ENCODE results near the gene MPLKIP. TPM values are rescaled to one million over a fixed set of nuclear protein-coding genes. Genes with fewer than 3 reads are reported as not detected.

Gene MPLKIP
- polyA plus RNA-seq, 2 of the 4 experiments (the other 2 are of a cell fraction) = 32.2 to 46.0 TPM

- Histone ChIP-seq H3K9me3 (no peaks in the 10 kb centered on the region), H3K4me3 (no peak overlapping the region), H3K27ac (no peak overlapping the region), H3K4me2 (no peak overlapping the region), H3K4me1 (no peaks in the 10 kb centered on the region)
- WGBS (ENCODE audit: missing lambda C conversion rate) = 56% methylated on average over 4 of the region's 4 CpGs
- DNase-seq (ENCODE audit: low read depth in 1 of 2, low spot score in 1 of 2) = no peak
- no peak for FAIRE-seq
- ChIA-PET CTCF (interaction anchor here (1.2 kb wide), 1 partner anchor 19 kb away, joined by 3 read pairs; no protein-coding TSS in a partner anchor), POLR2A (no interaction called here)
- ATAC-seq = no peak
- TF ChIP-seq E2F6 (IDR thresholded peaks at IDR 0.05; ENCODE audit: borderline replicate concordance, low read depth) (no peak), CBX2 (IDR thresholded peaks at IDR 0.05; ENCODE audit: borderline replicate concordance, low read depth) (no peak), HEYL (CRISPR knock-in tag; IDR thresholded peaks at IDR 0.05) (no peak), GATA3 (IDR thresholded peaks at IDR 0.05; ENCODE audit: borderline replicate concordance) (no peak), CHD4 (IDR thresholded peaks at IDR 0.05; ENCODE audit: borderline replicate concordance) (no peak), USF2 (IDR thresholded peaks at IDR 0.05) (no peak), CHD2 (IDR thresholded peaks at IDR 0.05; ENCODE audit: low read length, partially characterized antibody) (no peak), HMGXB4 (CRISPR knock-in tag; IDR thresholded peaks at IDR 0.05; ENCODE audit: borderline replicate concordance) (no peak), POLR2AphosphoS2 (conservative IDR thresholded peaks at IDR 0.05; ENCODE audit: low read length) (no peak), SMC3 (IDR thresholded peaks at IDR 0.05) (no peak), KDM1A (IDR thresholded peaks at IDR 0.05; ENCODE audit: low read depth) (no peak), NR3C1 (IDR thresholded peaks at IDR 0.05) (no peak), PBX3 (IDR thresholded peaks at IDR 0.05) (no peak), ZFP36 (IDR thresholded peaks at IDR 0.05; ENCODE audit: borderline replicate concordance, partially characterized antibody) (no peak), HOXA7 (CRISPR knock-in tag; IDR thresholded peaks at IDR 0.05) (no peak)
These were observed 48.0 kb upstream of the MPLKIP start for GRCh38 chr7:40182452-40182851.

GRCh38 chr7:40177071-40177470 is 42.6 kb upstream of the MPLKIP start:
- no peak overlapping the region for H3K4me2 ChIP-seq
- DNase-seq (ENCODE audit: low read depth in 1 of 2, low spot score in 1 of 2) (no peak), ATAC-seq (no peak), FAIRE-seq (no peak)
- TF ChIP-seq BCL3 (IDR thresholded peaks at IDR 0.05) = no peak
- TF ChIP-seq RCOR1 (IDR thresholded peaks at IDR 0.05; ENCODE audit: low read depth, low read length) = no peak
- TF ChIP-seq PBX3 (IDR thresholded peaks at IDR 0.05) = no peak
- no peak for TF ChIP-seq HOXB5 (CRISPR knock-in tag; IDR thresholded peaks at IDR 0.05)
- TF ChIP-seq CHD4 (IDR thresholded peaks at IDR 0.05; ENCODE audit: borderline replicate concordance) = no peak
- no peak for TF ChIP-seq GATA3 (IDR thresholded peaks at IDR 0.05; ENCODE audit: borderline replicate concordance)
- no peak for TF ChIP-seq USF2 (IDR thresholded peaks at IDR 0.05)
- no peak for TF ChIP-seq EP300 (IDR thresholded peaks at IDR 0.05)
- CTCF ChIA-PET = no interaction called here
- H3K27ac ChIP-seq = no peak overlapping the region
- POLR2A ChIA-PET = no interaction called here
- no peaks in the 10 kb centered on the region for H3K4me1 ChIP-seq
- no peaks in the 10 kb centered on the region for H3K9me3 ChIP-seq
- H3K4me3 ChIP-seq = no peak overlapping the region
- WGBS (ENCODE audit: missing lambda C conversion rate) = 67% methylated on average over 5 of the region's 5 CpGs

All from A549 (cell line).